A673 (cell line): ENCODE results near the gene LMAN1. TPM values are rescaled to one million over a fixed set of nuclear protein-coding genes. Genes with fewer than 3 reads are reported as not detected.

Experiments used
- BruUV-seq: library from RNA; stranded (reverse); fragments of 400-500 nt; replicated peaks from 2 replicates; lab custom pipeline; 2021; lab: Mats Ljungman, UMichigan
- CTCF ChIA-PET: fragments of 300-600 bp; sonication (Branson Sonifier 250); formaldehyde crosslinking; loops from one replicate; lab custom pipeline; 2022; ENCODE audit warnings: antibody characterized with exemption; lab: Charles Lee
- POLR2A ChIA-PET: fragments of 300-600 bp; sonication (Branson Sonifier 250); formaldehyde crosslinking; loops from one replicate; lab custom pipeline; 2022; ENCODE audit warnings: antibody characterized with exemption; ENCODE audit not compliant: low non-redundant PET; lab: Charles Lee
- DNase-seq: peaks from one replicate; pipeline ENCODE4 v3.0.0-alpha.2; 2015; ENCODE audit warnings: low spot score
- H3K27ac ChIP-seq: fragments of 200-600 bp; sonication (generic); 2 replicates; pipeline ENCODE4 v1.5.1; 2016; ENCODE audit warnings: mixed run types, low read depth, mild to moderate bottlenecking, mixed read lengths, antibody characterized with exemption, low read length; ENCODE audit not compliant: poor library complexity, severe bottlenecking
- H3K27me3 ChIP-seq: fragments of 200-600 bp; sonication (generic); replicated peaks from 2 replicates; pipeline ENCODE4 v1.6.1; 2017; ENCODE audit warnings: mixed run types, low read depth, mild to moderate bottlenecking, mixed read lengths, antibody characterized with exemption, low read length; ENCODE audit not compliant: insufficient read depth, poor library complexity
- H3K36me3 ChIP-seq: fragments of 200-600 bp; sonication (generic); 2 replicates; pipeline ENCODE4 v1.6.1; 2016; ENCODE audit warnings: mixed run types, mild to moderate bottlenecking, mixed read lengths, antibody characterized with exemption, low read length; ENCODE audit not compliant: insufficient read depth, poor library complexity, severe bottlenecking
- H3K4me1 ChIP-seq: fragments of 200-600 bp; sonication (generic); 2 replicates; pipeline ENCODE4 v1.6.1; 2017; ENCODE audit warnings: mixed run types, mild to moderate bottlenecking, mixed read lengths, antibody characterized with exemption, low read length; ENCODE audit not compliant: insufficient read depth, poor library complexity, severe bottlenecking
- H3K4me3 ChIP-seq: fragments of 200-600 bp; sonication (generic); 2 replicates; pipeline ENCODE4 v1.5.1; 2016; ENCODE audit warnings: low read depth, mixed run types, mild to moderate bottlenecking, mixed read lengths, low read length; ENCODE audit not compliant: poor library complexity, severe bottlenecking
- H3K9me3 ChIP-seq: fragments of 200-600 bp; sonication (generic); 2 replicates; pipeline ENCODE4 v1.6.1; 2016; ENCODE audit warnings: mixed run types, low read depth, mild to moderate bottlenecking, mixed read lengths, antibody characterized with exemption, low read length; ENCODE audit not compliant: poor library complexity, severe bottlenecking
- EZH2 ChIP-seq: fragments of 200-600 bp; sonication (generic); IDR thresholded peaks from 2 replicates; pipeline ENCODE4 v1.6.1; 2017; ENCODE audit warnings: borderline replicate concordance, low read depth, mild to moderate bottlenecking, mixed read lengths, antibody characterized with exemption, low read length; ENCODE audit not compliant: poor library complexity, severe bottlenecking
- intact Hi-C: fragments of 100-400 bp; cut with micrococcal nuclease; formaldehyde crosslinking; loops from one replicate; pipeline ENCODE4 v1.10.0; 2022; ENCODE audit not compliant: unreplicated experiment
- total RNA-seq: library from RNA; stranded (reverse); gene quantifications from 2 replicates; pipeline ENCODE4 v1.2.3, GENCODE V29; 2021
- TF ChIP-seq, protein P1 (sequence below): fragments of 300-800, 200-600 bp; sonication (generic); conservative IDR thresholded peaks from 2 replicates; pipeline ENCODE4 v1.5.1; 2017; ENCODE audit warnings: low read depth, mild to moderate bottlenecking, antibody characterized with exemption, low read length, moderate library complexity, mixed read lengths

Gene LMAN1
- total RNA-seq, 1 experiment from 2014 or later = 106 TPM

- no peaks in the 10 kb centered on the region for H3K36me3 ChIP-seq
- no peaks in the 10 kb centered on the region for H3K27me3 ChIP-seq
- TF ChIP-seq, protein P1, sequence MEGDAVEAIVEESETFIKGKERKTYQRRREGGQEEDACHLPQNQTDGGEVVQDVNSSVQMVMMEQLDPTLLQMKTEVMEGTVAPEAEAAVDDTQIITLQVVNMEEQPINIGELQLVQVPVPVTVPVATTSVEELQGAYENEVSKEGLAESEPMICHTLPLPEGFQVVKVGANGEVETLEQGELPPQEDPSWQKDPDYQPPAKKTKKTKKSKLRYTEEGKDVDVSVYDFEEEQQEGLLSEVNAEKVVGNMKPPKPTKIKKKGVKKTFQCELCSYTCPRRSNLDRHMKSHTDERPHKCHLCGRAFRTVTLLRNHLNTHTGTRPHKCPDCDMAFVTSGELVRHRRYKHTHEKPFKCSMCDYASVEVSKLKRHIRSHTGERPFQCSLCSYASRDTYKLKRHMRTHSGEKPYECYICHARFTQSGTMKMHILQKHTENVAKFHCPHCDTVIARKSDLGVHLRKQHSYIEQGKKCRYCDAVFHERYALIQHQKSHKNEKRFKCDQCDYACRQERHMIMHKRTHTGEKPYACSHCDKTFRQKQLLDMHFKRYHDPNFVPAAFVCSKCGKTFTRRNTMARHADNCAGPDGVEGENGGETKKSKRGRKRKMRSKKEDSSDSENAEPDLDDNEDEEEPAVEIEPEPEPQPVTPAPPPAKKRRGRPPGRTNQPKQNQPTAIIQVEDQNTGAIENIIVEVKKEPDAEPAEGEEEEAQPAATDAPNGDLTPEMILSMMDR = no peak
- no peak for TF ChIP-seq EZH2
- CTCF ChIA-PET = no interaction called here
- no peak for DNase-seq
- intact Hi-C loops = no loop called here
- no peak overlapping the region for H3K4me3 ChIP-seq
- no peaks in the 10 kb centered on the region for H3K4me1 ChIP-seq
- H3K27ac ChIP-seq = no peak overlapping the region
- no TSS peak for BruUV-seq
- POLR2A ChIA-PET = no interaction called here
- no peaks in the 10 kb centered on the region for H3K9me3 ChIP-seq
Observed at GRCh38 chr18:59300676-59301285, 58.3 kb downstream of the LMAN1 start.

GRCh38 chr18:59298871-59299270 lies 60.2 kb downstream of the LMAN1 start:
- BruUV-seq = no TSS peak
- H3K4me3 ChIP-seq = no peak overlapping the region
- intact Hi-C loops = no loop called here
- H3K9me3 ChIP-seq = no peaks in the 10 kb centered on the region
- DNase-seq = no peak
- ChIA-PET POLR2A (no interaction called here), CTCF (no interaction called here)
- no peak for TF ChIP-seq EZH2
- TF ChIP-seq, protein P1 = no peak
- peaks cover 16% of the 10 kb centered on the region for H3K4me1 ChIP-seq
- H3K27me3 ChIP-seq = no peaks in the 10 kb centered on the region
- H3K27ac ChIP-seq = no peak overlapping the region
- no peaks in the 10 kb centered on the region for H3K36me3 ChIP-seq

DNA sequence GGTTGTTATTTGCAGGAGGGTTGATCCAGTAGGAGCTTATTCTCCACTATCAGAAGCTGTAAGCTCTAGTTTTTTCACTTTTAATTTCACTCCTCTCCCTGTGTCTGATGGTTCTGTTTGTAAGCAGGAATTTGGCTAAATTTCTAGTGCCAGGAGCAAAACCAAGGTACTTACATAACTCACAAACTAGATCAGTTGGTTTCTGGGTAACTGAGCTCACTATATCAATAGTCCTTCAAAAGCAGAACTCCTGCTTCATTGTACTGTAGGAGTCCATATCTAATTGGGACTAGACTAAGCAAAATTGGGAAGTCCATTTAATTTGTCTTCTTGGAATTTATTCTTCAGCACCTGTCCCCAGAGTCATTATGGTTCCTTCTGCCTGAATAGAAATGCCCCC lies 65.7 kb downstream of the LMAN1 start:
- Histone ChIP-seq H3K27me3 (no peaks in the 10 kb centered on the region), H3K9me3 (no peaks in the 10 kb centered on the region), H3K4me1 (peaks cover 28% of the 10 kb centered on the region), H3K4me3 (no peak overlapping the region), H3K27ac (no peak overlapping the region), H3K36me3 (no peaks in the 10 kb centered on the region)
- BruUV-seq = no TSS peak
- no peak for DNase-seq
- intact Hi-C loops = no loop called here
- ChIA-PET POLR2A (no interaction called here), CTCF (interaction anchor here (0.5 kb wide), 1 partner anchor 151 kb away, joined by 4 read pairs; no protein-coding TSS in a partner anchor)
- TF ChIP-seq EZH2 = no peak
- TF ChIP-seq, protein P1 = no peak
